ENCODE results near the gene SLC10A4. TPM values are rescaled to one million over a fixed set of nuclear protein-coding genes. Genes with fewer than 3 reads are reported as not detected.
A peak's percentile ranks its signal among the peaks of the same experiment; 100 is the strongest.

SLC10A4 gene
- total RNA-seq, 1 donor from 2014 or later: 0.24 TPM

GRCh38 chr4:48475770-48476169, 7.4 kb upstream of the SLC10A4 start:
- no peak for DNase-seq (ENCODE audit: low spot score)
- H3F3A ChIP-seq (ENCODE audit: low read depth): no peaks in the 10 kb centered on the region
- H3K36me3 Mint-ChIP-seq: no peaks in the 10 kb centered on the region
- H3K9me3 ChIP-seq (ENCODE audit: low read depth): no peaks in the 10 kb centered on the region
- H3K9me3 Mint-ChIP-seq: peaks cover 2% of the 10 kb centered on the region
- H3K4me1 Mint-ChIP-seq: peaks cover 3% of the 10 kb centered on the region
- H3K4me3 ChIP-seq: no peak overlapping the region
- no peaks in the 10 kb centered on the region for H3K79me2 ChIP-seq (ENCODE audit: low read depth)
- no peak overlapping the region for H3K4me2 ChIP-seq
- TF ChIP-seq CTCF (IDR thresholded peaks at IDR 0.05): no peak
- H2AFZ ChIP-seq (replicated peaks): peak overlapping the region; percentile 26
- no peaks in the 10 kb centered on the region for H3K36me3 ChIP-seq
- H3K4me1 ChIP-seq: no peaks in the 10 kb centered on the region
- no peak overlapping the region for H3K4me3 Mint-ChIP-seq
- H3K27me3 ChIP-seq: peaks cover 1% of the 10 kb centered on the region
- H3K27ac Mint-ChIP-seq: no peak overlapping the region
- peaks cover 2% of the 10 kb centered on the region for H3K27me3 Mint-ChIP-seq (ENCODE audit: insufficient read depth, low read depth)
- H4K20me1 ChIP-seq (ENCODE audit: low read depth): no peaks in the 10 kb centered on the region
- no peak overlapping the region for H3K27ac ChIP-seq
- H3K9ac ChIP-seq: no peak overlapping the region

- H3K4me1 ChIP-seq: no peaks in the 10 kb centered on the region
- H3K36me3 ChIP-seq: no peaks in the 10 kb centered on the region
- H3K27ac ChIP-seq: no peak overlapping the region
- no peak overlapping the region for H3K4me2 ChIP-seq
- no peak for DNase-seq (ENCODE audit: low spot score)
- H3K27me3 ChIP-seq: peaks cover 25% of the 10 kb centered on the region
- no peaks in the 10 kb centered on the region for H3F3A ChIP-seq (ENCODE audit: low read depth)
- Mint-ChIP-seq H3K36me3 (no peaks in the 10 kb centered on the region), H3K27ac (no peak overlapping the region), H3K9me3 (no peaks in the 10 kb centered on the region), H3K4me3 (no peak overlapping the region), H3K4me1 (peaks cover 8% of the 10 kb centered on the region), H3K27me3 (ENCODE audit: insufficient read depth, low read depth) (peaks cover 17% of the 10 kb centered on the region)
- H3K4me3 ChIP-seq: no peak overlapping the region
- H4K20me1 ChIP-seq (ENCODE audit: low read depth): no peaks in the 10 kb centered on the region
- TF ChIP-seq EZH2phosphoT487 (IDR thresholded peaks at IDR 0.05) (no peak), EZH2 (IDR thresholded peaks at IDR 0.05) (no peak), CTCF (IDR thresholded peaks at IDR 0.05) (no peak)
- no peaks in the 10 kb centered on the region for H3K79me2 ChIP-seq (ENCODE audit: low read depth)
- no peak overlapping the region for H2AFZ ChIP-seq (replicated peaks)
- no peaks in the 10 kb centered on the region for H3K9me3 ChIP-seq (ENCODE audit: low read depth)
- no peak overlapping the region for H3K9ac ChIP-seq
Observed at GRCh38 chr4:48478273-48478672, 4.9 kb upstream of the SLC10A4 start.

- no peak overlapping the region for H3K9ac ChIP-seq
- TF ChIP-seq CTCF (IDR thresholded peaks at IDR 0.05): no peak
- TF ChIP-seq EZH2phosphoT487 (IDR thresholded peaks at IDR 0.05): no peak
- no peak for TF ChIP-seq EZH2 (IDR thresholded peaks at IDR 0.05)
- H3K4me1 Mint-ChIP-seq: peaks cover 8% of the 10 kb centered on the region
- H3K9me3 Mint-ChIP-seq: peaks cover 3% of the 10 kb centered on the region
- H3K4me2 ChIP-seq: no peak overlapping the region
- H3K4me3 Mint-ChIP-seq: no peak overlapping the region
- peaks cover 5% of the 10 kb centered on the region for H4K20me1 ChIP-seq (ENCODE audit: low read depth)
- H3K27ac Mint-ChIP-seq: no peak overlapping the region
- peaks cover 19% of the 10 kb centered on the region for H3F3A ChIP-seq (ENCODE audit: low read depth)
- peaks cover 58% of the 10 kb centered on the region for H3K27me3 ChIP-seq
- H3K79me2 ChIP-seq (ENCODE audit: low read depth): no peaks in the 10 kb centered on the region
- H3K4me3 ChIP-seq: no peak overlapping the region
- DNase-seq (ENCODE audit: low spot score): no peak
- H2AFZ ChIP-seq (replicated peaks): no peak overlapping the region
- H3K36me3 Mint-ChIP-seq: no peaks in the 10 kb centered on the region
- H3K36me3 ChIP-seq: no peaks in the 10 kb centered on the region
- H3K27me3 Mint-ChIP-seq (ENCODE audit: insufficient read depth, low read depth): peaks cover 31% of the 10 kb centered on the region
- H3K9me3 ChIP-seq (ENCODE audit: low read depth): no peaks in the 10 kb centered on the region
- H3K27ac ChIP-seq: no peak overlapping the region
- H3K4me1 ChIP-seq: no peaks in the 10 kb centered on the region
Observed at GRCh38 chr4:48481581-48481980, 1.6 kb upstream of the SLC10A4 start.
